Heart right ventricle (tissue), 16 donors: Measurements from ENCODE around the gene PARP1. TPM values are rescaled to one million over a fixed set of nuclear protein-coding genes. Genes with fewer than 3 reads are reported as not detected.

Source experiments
- ATAC-seq, 8 donors: fragments of 200-7000 bp; cut with Tn5 transposase; one replicate each; pipeline ENCODE4 v1.9.1; 2020; ENCODE audit warnings: mild to moderate bottlenecking in 8 of 8, moderate library complexity in 8 of 8, moderate number of reproducible peaks in 1 of 8
- DNase-seq, 2 donors: peaks; one replicate each; pipeline ENCODE4 v3.0.0-alpha.2; 2020
- H3K27ac ChIP-seq, 10 donors: fragments of 200-600 bp; sonication (generic) in 2 of 10; one replicate each; pipeline versions ENCODE4 v1.5.0 to v1.8.0; 2020 to 2022; ENCODE audit warnings: mild to moderate bottlenecking in 3 of 10
- H3K27me3 ChIP-seq, 7 donors: fragments of 200-600 bp; one replicate each; pipeline ENCODE4 v1.8.0; 2021 to 2022; ENCODE audit warnings: mild to moderate bottlenecking in 2 of 7
- H3K36me3 ChIP-seq, 9 donors: fragments of 200-600 bp; sonication (generic) in 1 of 9; one replicate each; pipeline versions ENCODE4 v1.5.0 to v1.8.0; 2020 to 2022; ENCODE audit warnings: mild to moderate bottlenecking in 2 of 9
- H3K4me1 ChIP-seq, 9 donors: fragments of 200-600 bp; sonication (generic) in 1 of 9; one replicate each; pipeline versions ENCODE4 v1.5.0 to v1.8.0; 2020 to 2022; ENCODE audit warnings: mild to moderate bottlenecking in 4 of 9
- H3K4me3 ChIP-seq, 10 donors: fragments of 200-600 bp; sonication (generic) in 2 of 10; one replicate each; pipeline versions ENCODE4 v1.5.0 to v1.8.0; 2020 to 2022; ENCODE audit warnings: mild to moderate bottlenecking in 7 of 10, moderate library complexity in 2 of 10
- H3K9me3 ChIP-seq, 11 donors: fragments of 200-600 bp in 10 of 11; sonication (generic) in 2 of 11; one replicate each; pipeline versions ENCODE4 v1.5.0 to v1.8.0; 2013 to 2022; ENCODE audit warnings: mild to moderate bottlenecking in 2 of 11, control low read depth in 1 of 11, moderate library complexity in 1 of 11
- CTCF ChIP-seq, 9 donors: fragments of 200-600 bp; sonication (generic) in 2 of 9; IDR thresholded peaks; one replicate each; pipeline versions ENCODE4 v1.5.0 to v1.8.0; 2021 to 2022; ENCODE audit warnings: antibody characterized with exemption in 9 of 9, mild to moderate bottlenecking in 5 of 9, moderate library complexity in 1 of 9
- WGBS, 2 donors: extraction: QIAGEN DNeasy Blood & Tissue Kit; methylation state at CpG; one replicate each; pipeline ENCODE4 v1.1.7; 2013; ENCODE audit warnings: inconsistent platforms in 1 of 2; 5-methylcytosine and 5-hydroxymethylcytosine counted together
- intact Hi-C, 10 donors: fragments of 100-400 bp; cut with DNase I; formaldehyde crosslinking; loops; one replicate each; pipeline versions ENCODE4 v1.11.1 to v1.14.2; 2022
- polyA plus RNA-seq, 2 donors: library from polyadenylated mRNA; stranded (reverse); fragments of 200-250 nt; gene quantifications; one replicate each; pipeline ENCODE4 v1.2.3, GENCODE V29; 2013
- total RNA-seq, 10 donors: library from RNA; stranded (reverse); fragmentation: NEBNext Ultra II Directional in 3 of 10; extraction: Animal tissue kit (Norgen Biotek cat#: 25700) in 3 of 10; gene quantifications; one replicate each; pipeline versions ENCODE4 v1.2.1 to v1.2.4, GENCODE V29; 2021 to 2023
- donor health status: Arrhythmogenic right ventricular cardiomyopathy.
- donor health status: ischemic (EF 13 %, LVEDD 7.1; RV severe dilation, severe dysfunction).
- donor health status: healthy with polysubstance abuse.
- donor health status: DM: no; HTN: yes; CAD: no.
- donor health status: DM: no; HTN: no; CAD: no.
- donor health status: ischemic (EF 25% LVEDD 6.9; RV normal size, moderate dysfunction).
- donor health status: ischemic (EF 25% LVEDD 5.7; RV mildly dilated, moderate dysfunction).
- donor health status: healthy.
- donor health status: DM: yes; HTN: yes; CAD: no.
- donor health status: Ischemic cardiomyopathy.
- donor health status: ischemic (EF 35%, LVEDD 5.7; RV mildly dilated, moderate dysfunction).
- donor health status: nonischemic (EF 11% LVEDD 7.7; RV severe dilation, severe dysfunction).
- donor health status: DM: yes; HTN: yes; CAD: no.
- donor health status: PGD.
- donor health status: ischemic (EF 29% LVEDD 5.4; RV normal size, mild dysfunction).
- donor health status: nonischemic (EF 23%, LVEDD 6.1; RV moderate dilation, normal function).

Gene PARP1
- total and polyA plus RNA-seq, 12 donors: 36.1 to 154 (median 110) TPM

- peaks cover 0 to 47% (median 35%) of the 10 kb centered on the region in 9 donors for H3K4me1 ChIP-seq
Measured at GRCh38 chr1:226357416-226357815, 50.5 kb downstream of the PARP1 start.

GRCh38 chr1:226355669-226356551, 52.0 kb downstream of the PARP1 start:
- TF ChIP-seq CTCF (IDR thresholded peaks at IDR 0.05): no peak
- Histone ChIP-seq H3K27ac (peak overlapping the region in 7 of 10 donors; percentile 42 to 80 (median 70)), H3K36me3 (peaks cover 0 to 40% (median 12%) of the 10 kb centered on the region in 9 donors), H3K4me1 (peaks cover 0 to 46% (median 35%) of the 10 kb centered on the region in 9 donors), H3K9me3 (no peaks in the 10 kb centered on the region), H3K27me3 (no peaks in the 10 kb centered on the region), H3K4me3 (no peak overlapping the region)
- ATAC-seq: peak; percentile 83 to 94 (median 91)
- peak; percentile 52 to 69 for DNase-seq
- intact Hi-C loops: no loop called here
- 52 to 63% methylated on average over 6 of the region's 6 CpGs for WGBS, 2 donors

More at GRCh38 chr1:226357416-226357815, 50.5 kb downstream of the PARP1 start:
- H3K27me3 ChIP-seq: no peaks in the 10 kb centered on the region
- H3K36me3 ChIP-seq: peaks cover 0 to 55% (median 23%) of the 10 kb centered on the region in 9 donors
- ATAC-seq: no peak
- TF ChIP-seq CTCF (IDR thresholded peaks at IDR 0.05): no peak
- no peak for DNase-seq
- peak overlapping the region in 3 of 10 donors; percentile 74 to 80 (median 77) for H3K27ac ChIP-seq
- intact Hi-C loops: no loop called here
- no peaks in the 10 kb centered on the region for H3K9me3 ChIP-seq
- H3K4me3 ChIP-seq: no peak overlapping the region
- WGBS, 2 donors: 98% methylated on average over 2 of the region's 2 CpGs

GRCh38 chr1:226355016-226355415, 52.9 kb downstream of the PARP1 start:
- intact Hi-C loops: no loop called here
- H3K4me1 ChIP-seq: peaks cover 4 to 52% (median 39%) of the 10 kb centered on the region in 9 donors
- no peak for TF ChIP-seq CTCF (IDR thresholded peaks at IDR 0.05)
- DNase-seq (no peak), ATAC-seq (no peak)
- no peaks in the 10 kb centered on the region for H3K9me3 ChIP-seq
- no peak overlapping the region for H3K4me3 ChIP-seq
- 94 to 95% methylated on average over 10 of the region's 10 CpGs for WGBS, 2 donors
- peaks cover 0 to 31% (median 6%) of the 10 kb centered on the region in 9 donors for H3K36me3 ChIP-seq
- H3K27me3 ChIP-seq: no peaks in the 10 kb centered on the region
- H3K27ac ChIP-seq: peak overlapping the region in 4 of 10 donors; percentile 70 to 80 (median 76)

- Histone ChIP-seq H3K4me1 (peaks cover 6 to 60% (median 41%) of the 10 kb centered on the region in 9 donors), H3K36me3 (peaks cover 0 to 20% (median 0%) of the 10 kb centered on the region in 9 donors), H3K27ac (peak overlapping the region in 9 of 10 donors; percentile 25 to 80 (median 63)), H3K27me3 (no peaks in the 10 kb centered on the region), H3K9me3 (no peaks in the 10 kb centered on the region), H3K4me3 (no peak overlapping the region)
- TF ChIP-seq CTCF (IDR thresholded peaks at IDR 0.05): no peak
- WGBS, 2 donors: 36 to 49% methylated on average over 15 of the region's 15 CpGs
- ATAC-seq (peak in 3 of 8 donors; percentile 15 to 37 (median 28)), DNase-seq (no peak)
- intact Hi-C loops: no loop called here
Measured at GRCh38 chr1:226353698-226354525, 54.0 kb downstream of the PARP1 start.
